Head of caudate nucleus (tissue), 42 donors: ENCODE results near the gene STARD3.
"Not testable (repeated sequence)": the region's sequence is repeated elsewhere in the genome, so short reads cannot be mapped to it uniquely, and the experiment has no call there.

ENCODE experiments used
- DNase-seq, 42 donors: peaks; one replicate each; pipeline versions ENCODE4 v3.0.0 to v3.0.0-alpha.2; 2020 to 2021; ENCODE audit warnings: mixed read lengths in 7 of 42
- intact Hi-C: fragments of 100-400 bp; cut with DNase I; formaldehyde crosslinking; loops from one replicate; pipeline ENCODE4 v1.15.0; 2022

Gene STARD3

GRCh38 chr17:39636927-39637736 lies at the start of gene STARD3:
STARD3 (plus strand) TSS chr17:39637144; CDS start chr17:39653532, 16,388 bp downstream.
- DNase-seq, result peak; percentile 80 to 96 (median 92)
- intact Hi-C loops, result no loop called here

GRCh38 chr17:39590180-39590579 lies 46.8 kb upstream of the STARD3 start:
- DNase-seq, intact Hi-C loops: not testable (repeated sequence)

DNA sequence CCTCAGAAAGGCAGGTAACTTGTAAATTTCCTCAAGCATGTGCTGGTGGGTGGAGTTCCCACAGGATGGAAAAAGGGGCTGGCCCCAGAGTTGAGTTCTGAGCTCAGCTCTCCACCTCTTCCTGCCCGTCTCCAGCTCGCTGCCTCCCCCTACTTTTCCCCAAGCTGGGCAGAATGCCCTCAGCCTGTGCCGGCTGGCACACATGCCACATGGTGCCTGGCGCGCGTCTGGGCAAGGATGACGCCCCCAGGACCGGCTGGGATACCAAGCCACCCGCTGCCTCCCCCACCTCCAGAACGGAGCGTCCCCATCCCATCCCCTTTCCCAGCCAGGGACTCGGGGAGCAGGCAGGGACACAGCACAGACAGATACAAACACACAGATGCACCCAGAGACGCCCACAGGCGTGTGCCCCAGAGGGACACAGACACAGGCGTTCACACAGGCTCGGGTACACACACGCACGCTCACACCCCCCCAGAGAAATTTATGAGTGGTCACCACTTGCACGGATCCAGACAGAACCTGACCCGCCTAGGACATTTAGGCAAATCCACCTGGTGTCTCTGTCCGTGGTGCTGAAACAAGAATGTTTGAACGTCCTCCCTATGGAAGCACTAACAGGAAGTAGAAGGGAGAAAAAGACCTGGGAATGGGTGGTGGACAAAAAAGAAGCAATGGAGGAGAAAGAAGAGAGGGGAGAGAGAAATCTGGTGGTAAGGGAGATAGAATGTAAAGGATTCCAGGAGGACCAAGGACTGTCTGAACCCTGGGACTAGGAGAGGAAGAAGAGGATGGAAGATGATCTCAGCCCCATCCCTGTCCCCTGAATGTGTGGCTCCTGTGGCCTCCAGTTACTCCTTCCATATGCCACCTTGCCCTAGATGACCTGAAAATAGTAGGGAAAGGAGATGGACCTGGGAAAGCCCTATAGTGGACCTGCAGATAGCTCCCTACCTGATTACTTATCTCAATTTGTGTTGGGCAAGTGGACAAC lies 44.7 kb upstream of the STARD3 start:
- intact Hi-C loops, result no loop called here

DNA sequence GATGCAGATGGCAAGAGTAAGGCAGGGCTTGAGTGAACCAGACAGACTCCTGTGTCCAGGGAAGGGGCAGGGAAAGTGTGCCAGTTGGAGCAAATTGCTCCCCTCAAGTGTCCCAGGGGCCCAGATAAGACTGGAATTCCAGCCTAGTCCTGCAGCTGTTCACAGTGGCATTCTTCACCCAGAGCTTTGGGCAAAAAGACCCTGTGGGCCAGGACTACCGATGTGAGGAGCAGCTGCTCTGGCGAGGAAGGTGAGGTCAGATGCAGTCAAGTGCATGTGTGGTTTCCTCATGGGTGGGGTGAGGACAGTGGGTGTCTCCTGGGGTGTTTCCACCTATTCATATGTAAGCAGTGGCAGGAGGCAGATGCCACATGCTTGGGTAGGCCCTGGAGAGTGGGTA lies 43.6 kb upstream of the STARD3 start:
- intact Hi-C loops, result no loop called here
- no peak for DNase-seq

More for the DNA sequence above, 44.7 kb upstream of the STARD3 start:
- no peak for DNase-seq

- intact Hi-C loops, result no loop called here
- DNase-seq, result no peak
Measured at GRCh38 chr17:39595294-39595693, 41.6 kb upstream of the STARD3 start.

- no peak for DNase-seq
- intact Hi-C loops, result no loop called here
Measured at GRCh38 chr17:39595928-39596510, 40.9 kb upstream of the STARD3 start.

DNA sequence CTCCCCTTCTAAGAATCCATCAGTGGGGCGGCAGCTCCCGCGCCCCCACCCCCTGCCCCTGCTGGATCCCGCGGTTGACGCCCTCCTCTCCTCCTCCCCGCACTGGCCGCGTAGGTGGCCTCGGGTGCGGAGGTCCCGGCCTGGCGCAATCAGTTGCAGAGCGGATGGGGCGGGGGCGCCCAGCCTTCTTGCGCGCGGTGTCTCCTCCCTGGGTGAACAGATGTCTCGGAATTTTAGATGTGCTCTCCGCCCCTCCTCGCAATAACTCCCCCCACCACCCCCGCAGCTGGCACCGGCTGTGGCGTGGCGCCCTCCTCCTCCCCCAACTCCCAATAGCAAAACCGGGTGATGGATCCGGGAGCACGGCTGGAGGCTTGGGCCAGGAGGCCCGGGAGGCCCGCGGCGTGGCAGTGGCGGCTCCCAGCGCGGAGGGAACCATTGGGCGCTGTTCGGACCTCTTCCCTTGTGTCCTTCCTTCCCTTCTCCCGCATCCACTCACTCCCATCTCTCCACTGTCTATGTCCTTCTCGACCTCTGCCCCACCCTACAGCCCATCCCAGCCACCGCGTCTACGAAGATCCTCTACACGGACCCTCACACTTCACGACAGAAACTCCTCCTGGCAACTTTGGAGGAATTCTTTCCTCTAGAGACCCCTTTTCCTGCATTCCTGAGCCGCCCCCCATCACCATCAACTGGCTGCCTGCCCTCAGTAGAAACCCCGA lies 40.2 kb upstream of the STARD3 start:
- no peak for DNase-seq
- intact Hi-C loops, result no loop called here

- intact Hi-C loops, result no loop called here
- DNase-seq, result no peak
Measured at GRCh38 chr17:39597372-39598046, 39.4 kb upstream of the STARD3 start.

GRCh38 chr17:39598047-39598481 lies 38.9 kb upstream of the STARD3 start:
- peak in 2 of 42 donors; percentile 23 to 51 for DNase-seq
- intact Hi-C loops, result no loop called here

- intact Hi-C loops, result no loop called here
Measured at GRCh38 chr17:39598630-39599003, 38.3 kb upstream of the STARD3 start.

DNA sequence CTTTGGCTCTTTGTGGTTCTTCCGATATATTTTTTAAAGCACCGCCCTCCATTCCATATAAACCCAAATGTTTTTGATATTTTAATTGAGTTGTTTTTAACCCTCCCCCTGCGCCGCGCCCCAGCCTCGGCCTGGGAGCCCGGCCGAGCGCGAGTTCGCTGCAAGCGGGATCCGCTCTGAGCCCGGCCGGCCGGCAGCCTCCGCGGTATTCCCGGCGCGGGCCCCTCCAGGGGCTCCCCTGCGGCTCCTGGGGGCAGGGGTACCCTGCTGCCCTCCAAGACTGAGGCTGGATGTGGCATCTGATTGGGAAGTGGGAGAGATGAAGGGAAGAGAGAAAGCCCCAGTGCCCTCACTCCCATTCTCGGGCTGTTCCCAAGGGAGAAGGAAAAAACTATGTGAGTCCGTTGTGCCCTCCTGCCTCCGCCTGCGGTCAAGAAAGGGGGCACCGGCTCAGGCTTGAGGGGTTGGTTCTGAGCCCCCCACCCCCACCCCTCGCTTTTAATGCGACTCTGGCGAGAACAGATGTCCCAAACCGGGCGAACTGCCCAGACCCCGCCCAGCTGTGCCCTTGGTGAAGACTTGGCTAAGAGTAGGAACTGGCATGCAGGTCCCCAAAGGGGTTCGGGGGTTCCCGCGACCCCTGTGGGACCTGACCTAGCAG lies 37.8 kb upstream of the STARD3 start:
- intact Hi-C loops, result no loop called here
- no peak for DNase-seq

More at GRCh38 chr17:39598630-39599003, 38.3 kb upstream of the STARD3 start:
- no peak for DNase-seq

GRCh38 chr17:39599665-39600231 lies 37.2 kb upstream of the STARD3 start:
- no peak for DNase-seq
- intact Hi-C loops, result no loop called here

- no peak for DNase-seq
- intact Hi-C loops, result no loop called here
Measured at GRCh38 chr17:39600288-39600996, 36.5 kb upstream of the STARD3 start.

GRCh38 chr17:39600997-39601597 lies 35.8 kb upstream of the STARD3 start:
- no peak for DNase-seq
- intact Hi-C loops, result no loop called here

DNA sequence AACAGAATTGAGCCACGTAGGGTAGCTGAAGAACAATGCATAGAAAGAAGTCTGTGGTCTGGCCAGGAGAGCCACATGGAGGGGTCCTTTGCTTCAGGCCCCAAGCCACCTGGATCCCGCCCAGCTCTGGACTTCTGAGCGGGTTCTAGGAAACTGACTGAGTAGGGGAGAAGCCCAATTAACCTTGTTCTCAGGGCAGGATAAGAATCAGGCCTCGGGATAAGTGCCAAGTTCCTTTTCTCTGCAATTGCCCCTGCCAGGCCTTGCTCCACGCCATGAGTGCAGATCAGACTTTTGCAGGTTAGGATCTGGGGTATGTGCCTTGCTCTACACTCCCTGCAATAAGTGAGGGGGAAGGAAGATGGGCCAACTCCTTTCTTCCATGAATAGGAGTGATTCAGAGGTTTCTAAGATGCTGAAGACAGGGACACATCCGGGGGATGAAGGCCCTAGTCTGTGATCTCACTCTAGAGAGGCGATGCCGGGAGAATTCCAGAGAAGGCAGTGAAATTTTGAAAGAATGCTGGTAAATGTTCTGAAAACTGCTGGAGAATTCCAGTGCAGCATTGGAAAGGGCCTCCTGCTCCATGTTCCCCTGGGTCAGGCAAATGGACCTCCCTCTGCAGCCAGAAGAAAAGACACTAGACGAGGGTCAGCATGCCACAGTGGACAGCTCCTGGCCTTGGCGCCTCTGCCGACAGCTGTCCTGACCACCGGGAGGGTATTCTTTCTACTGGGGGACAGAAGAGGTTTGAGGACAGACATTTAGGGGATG lies 35.0 kb upstream of the STARD3 start:
- intact Hi-C loops, result no loop called here
- no peak for DNase-seq
